SU-DHL-6 (cell line): Measurements from ENCODE around the gene STAMBPL1.

Source experiments
- H2AFZ ChIP-seq: fragments of 200-600 bp; sonication (generic); 2 replicates; pipeline ENCODE4 v1.6.1; 2014; ENCODE audit warnings: low read depth, mild to moderate bottlenecking, moderate library complexity, mixed read lengths, antibody characterized with exemption, low read length; ENCODE audit not compliant: severe bottlenecking
- H3F3A ChIP-seq: fragments of 200-600 bp; shearing (Covaris generic); 2 replicates; pipeline ENCODE4 v1.6.0; 2016; ENCODE audit warnings: antibody characterized with exemption, mild to moderate bottlenecking; ENCODE audit not compliant: insufficient read depth
- H3K27ac ChIP-seq: fragments of 200-600 bp; sonication (generic); 2 replicates; pipeline ENCODE4 v1.5.1; 2016; ENCODE audit warnings: low read depth, mild to moderate bottlenecking, low read length, moderate library complexity, mixed read lengths
- H3K27me3 ChIP-seq: fragments of 200-600 bp; sonication (generic), shearing (Covaris generic); 2 replicates; pipeline ENCODE4 v1.6.0; 2014; ENCODE audit warnings: mild to moderate bottlenecking, low read length
- H3K36me3 ChIP-seq: fragments of 200-600 bp; sonication (generic); 2 replicates; pipeline ENCODE4 v1.6.1; 2014; ENCODE audit warnings: mild to moderate bottlenecking, low read length, mixed read lengths
- H3K4me2 ChIP-seq: fragments of 300-600, 200-600 bp; shearing (Covaris generic), sonication (generic); 2 replicates; pipeline ENCODE4 v1.6.0; 2014; ENCODE audit warnings: low read length, low read depth, mild to moderate bottlenecking; ENCODE audit not compliant: poor library complexity, severe bottlenecking
- H3K4me3 ChIP-seq: fragments of 200-600 bp; sonication (generic); 2 replicates; pipeline ENCODE4 v1.5.1; 2014; ENCODE audit warnings: antibody characterized with exemption, low read length, mild to moderate bottlenecking, mixed read lengths; ENCODE audit not compliant: insufficient read depth, poor library complexity, severe bottlenecking
- H3K79me2 ChIP-seq: fragments of 200-600 bp; sonication (generic); 2 replicates; pipeline ENCODE4 v1.6.1; 2014; ENCODE audit warnings: mild to moderate bottlenecking, low read length, moderate library complexity; ENCODE audit not compliant: insufficient read depth
- H3K9ac ChIP-seq: fragments of 200-600 bp; sonication (generic); 2 replicates; pipeline ENCODE4 v1.7.0; 2014; ENCODE audit warnings: mild to moderate bottlenecking, low read length
- H3K9me2 ChIP-seq: fragments of 200-600 bp; sonication (generic); replicated peaks from 2 replicates; pipeline ENCODE4 v1.6.1; 2014; ENCODE audit warnings: low read length; ENCODE audit not compliant: insufficient read depth
- H3K9me3 ChIP-seq: fragments of 200-600 bp; sonication (generic); 2 replicates; pipeline ENCODE4 v1.6.1; 2014; ENCODE audit warnings: low read length, mixed read lengths; ENCODE audit not compliant: insufficient read depth
- H4K20me1 ChIP-seq: fragments of 200-600 bp; sonication (generic); 2 replicates; pipeline ENCODE4 v1.6.1; 2014; ENCODE audit warnings: low read depth, mild to moderate bottlenecking, antibody characterized with exemption, low read length, moderate library complexity, mixed read lengths
- CTCF ChIP-seq: fragments of 200-600 bp; sonication (generic); IDR thresholded peaks from one replicate; pipeline ENCODE4 v1.5.1; 2017; ENCODE audit warnings: antibody characterized with exemption, mild to moderate bottlenecking, low read length, moderate library complexity; ENCODE audit not compliant: insufficient read depth, poor library complexity, severe bottlenecking
- EZH2phosphoT487 ChIP-seq: fragments of 200-600 bp; sonication (generic), shearing (Covaris generic); conservative IDR thresholded peaks from 2 replicates; pipeline ENCODE4 v1.6.1; 2018; ENCODE audit warnings: mild to moderate bottlenecking, antibody characterized with exemption, low read length, moderate library complexity, mixed read lengths

Gene STAMBPL1

GRCh38 chr10:88963318-88963717, 83.3 kb downstream of the STAMBPL1 start:
- H3K4me2 ChIP-seq, result no peak overlapping the region
- no peaks in the 10 kb centered on the region for H3K9me3 ChIP-seq
- H3K36me3 ChIP-seq, result no peaks in the 10 kb centered on the region
- no peaks in the 10 kb centered on the region for H3K9me2 ChIP-seq
- no peak overlapping the region for H2AFZ ChIP-seq
- no peak overlapping the region for H3K4me3 ChIP-seq
- H3F3A ChIP-seq, result no peaks in the 10 kb centered on the region
- TF ChIP-seq EZH2phosphoT487 (no peak), CTCF (no peak)
- no peak overlapping the region for H3K9ac ChIP-seq
- no peaks in the 10 kb centered on the region for H3K79me2 ChIP-seq
- H3K27me3 ChIP-seq, result no peaks in the 10 kb centered on the region
- H4K20me1 ChIP-seq, result no peaks in the 10 kb centered on the region
- H3K27ac ChIP-seq, result no peak overlapping the region

DNA sequence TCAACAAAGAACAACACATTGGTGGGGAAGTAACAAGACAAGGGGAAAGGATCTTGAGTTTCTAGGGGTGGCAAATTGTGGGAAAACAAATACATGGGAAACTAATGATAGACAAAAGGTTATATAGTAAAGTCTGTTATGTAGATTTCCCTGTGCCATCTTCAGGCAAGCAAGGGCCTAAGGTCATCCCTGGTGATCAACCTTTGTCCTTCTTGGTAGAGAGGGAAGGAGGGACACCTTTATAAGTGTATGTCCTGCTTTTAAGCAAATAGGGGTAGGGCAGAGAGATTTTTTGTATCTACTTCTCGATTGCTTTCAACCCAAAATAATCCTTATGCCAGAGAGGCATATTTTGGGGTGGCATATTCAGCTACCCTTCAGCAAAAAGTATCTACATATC, 84.3 kb downstream of the STAMBPL1 start:
- Histone ChIP-seq H3K9me2 (no peaks in the 10 kb centered on the region), H4K20me1 (no peaks in the 10 kb centered on the region), H3K9ac (no peak overlapping the region), H2AFZ (no peak overlapping the region), H3K27me3 (no peaks in the 10 kb centered on the region), H3K36me3 (no peaks in the 10 kb centered on the region), H3F3A (no peaks in the 10 kb centered on the region), H3K9me3 (no peaks in the 10 kb centered on the region), H3K79me2 (no peaks in the 10 kb centered on the region), H3K4me2 (no peak overlapping the region), H3K27ac (no peak overlapping the region), H3K4me3 (no peak overlapping the region)
- TF ChIP-seq CTCF (no peak), EZH2phosphoT487 (no peak)

DNA sequence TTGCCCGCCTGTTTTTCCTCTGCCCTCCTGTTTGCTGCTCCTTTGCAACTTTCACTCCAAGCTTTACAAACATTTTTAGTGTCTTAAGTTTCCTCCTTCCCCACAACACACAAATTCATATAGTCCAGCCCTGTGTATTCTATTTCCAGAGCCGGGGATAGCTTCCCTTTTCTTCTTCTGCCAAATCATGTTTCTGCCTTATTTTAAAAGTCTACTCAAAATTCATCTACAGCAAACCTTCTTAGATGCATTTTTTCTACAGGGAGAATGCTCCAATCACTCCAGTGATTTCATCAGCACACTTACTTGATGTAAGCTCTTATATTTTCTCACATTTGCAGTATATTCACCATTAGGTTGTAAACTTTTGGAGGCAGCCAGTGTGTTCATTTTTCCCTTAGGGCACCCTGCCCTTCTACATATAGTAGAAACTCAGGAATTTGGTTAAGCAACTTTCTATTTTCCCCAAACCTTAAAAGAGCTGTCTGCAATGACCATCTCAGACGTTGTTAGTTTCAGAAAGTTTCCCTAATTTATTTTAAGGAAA, 84.9 kb downstream of the STAMBPL1 start:
- H3K9ac ChIP-seq, result no peak overlapping the region
- no peak overlapping the region for H2AFZ ChIP-seq
- H3F3A ChIP-seq, result no peaks in the 10 kb centered on the region
- no peaks in the 10 kb centered on the region for H4K20me1 ChIP-seq
- H3K79me2 ChIP-seq, result no peaks in the 10 kb centered on the region
- H3K27ac ChIP-seq, result no peak overlapping the region
- no peaks in the 10 kb centered on the region for H3K27me3 ChIP-seq
- H3K4me2 ChIP-seq, result no peak overlapping the region
- H3K4me3 ChIP-seq, result no peak overlapping the region
- H3K9me2 ChIP-seq, result no peaks in the 10 kb centered on the region
- H3K36me3 ChIP-seq, result no peaks in the 10 kb centered on the region
- TF ChIP-seq EZH2phosphoT487, result no peak
- no peak for TF ChIP-seq CTCF
- H3K9me3 ChIP-seq, result no peaks in the 10 kb centered on the region
